Neuron (in vitro differentiated cells): Measurements from ENCODE around the gene CUEDC1.

Source experiments
- H2AFZ ChIP-seq: one replicate; pipeline ENCODE4 v1.6.1; 2013; ENCODE audit warnings: low read depth, mild to moderate bottlenecking, inconsistent platforms, low read length, moderate library complexity
- H3K27me3 ChIP-seq: one replicate; pipeline ENCODE4 v1.6.1; 2013; ENCODE audit warnings: low read length; ENCODE audit not compliant: insufficient read depth
- H3K36me3 ChIP-seq: one replicate; pipeline ENCODE4 v1.6.1; 2013; ENCODE audit warnings: low read length; ENCODE audit not compliant: insufficient read depth
- H3K4me1 ChIP-seq: one replicate; pipeline ENCODE4 v1.6.1; 2013; ENCODE audit warnings: low read length; ENCODE audit not compliant: insufficient read depth
- H3K4me3 ChIP-seq: 2 replicates; pipeline ENCODE4 v1.5.1; 2013; ENCODE audit warnings: mild to moderate bottlenecking, low read length, moderate library complexity
- H3K9me3 ChIP-seq: one replicate; pipeline ENCODE4 v1.6.1; 2013; ENCODE audit warnings: low read length

Gene CUEDC1

DNA sequence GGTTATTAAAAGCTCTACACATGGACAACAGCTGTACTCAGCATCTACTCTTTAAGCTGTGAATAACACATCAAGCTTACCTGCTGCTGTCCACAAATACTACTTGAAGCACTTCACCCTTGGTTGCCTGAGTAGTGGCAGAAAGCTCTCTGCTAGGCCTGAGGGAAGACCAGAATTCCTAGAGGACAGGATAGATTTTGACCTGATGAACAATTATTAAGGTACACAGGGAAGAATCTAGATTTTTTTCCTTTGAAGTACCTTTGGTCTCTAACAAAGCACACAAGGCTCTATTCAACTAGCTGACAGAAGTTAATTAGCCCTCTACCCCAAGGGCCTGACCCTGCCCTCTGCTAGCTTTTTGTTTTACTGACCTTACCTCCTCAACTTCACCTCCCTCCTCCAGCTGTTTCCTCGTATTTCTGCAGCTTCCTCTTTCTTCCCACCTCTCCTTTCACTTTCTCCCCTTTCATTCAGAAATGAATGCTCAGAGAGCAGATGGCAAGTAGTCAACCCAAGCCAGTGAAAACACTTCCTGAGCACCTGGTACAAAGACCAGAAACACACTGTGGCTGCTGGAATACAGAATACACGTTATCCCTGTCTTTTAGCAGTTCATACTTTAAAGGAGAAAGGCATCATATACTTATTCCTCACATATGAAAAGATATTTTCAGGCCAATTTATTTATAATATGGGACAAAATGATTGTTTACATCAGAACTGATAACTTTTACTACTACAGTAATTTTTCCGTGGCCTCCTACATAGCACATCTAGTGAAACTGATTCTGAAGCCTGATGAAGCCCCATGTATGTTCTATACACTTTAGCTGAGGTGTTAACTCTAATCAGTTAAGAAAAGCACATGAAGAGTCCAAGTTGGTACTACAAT, 38.5 kb upstream of the CUEDC1 start:
- no peak overlapping the region for H2AFZ ChIP-seq
- no peaks in the 10 kb centered on the region for H3K27me3 ChIP-seq
- no peak overlapping the region for H3K4me3 ChIP-seq
- no peaks in the 10 kb centered on the region for H3K9me3 ChIP-seq
- peaks cover 42% of the 10 kb centered on the region for H3K4me1 ChIP-seq
- H3K36me3 ChIP-seq, result peaks cover 19% of the 10 kb centered on the region

DNA sequence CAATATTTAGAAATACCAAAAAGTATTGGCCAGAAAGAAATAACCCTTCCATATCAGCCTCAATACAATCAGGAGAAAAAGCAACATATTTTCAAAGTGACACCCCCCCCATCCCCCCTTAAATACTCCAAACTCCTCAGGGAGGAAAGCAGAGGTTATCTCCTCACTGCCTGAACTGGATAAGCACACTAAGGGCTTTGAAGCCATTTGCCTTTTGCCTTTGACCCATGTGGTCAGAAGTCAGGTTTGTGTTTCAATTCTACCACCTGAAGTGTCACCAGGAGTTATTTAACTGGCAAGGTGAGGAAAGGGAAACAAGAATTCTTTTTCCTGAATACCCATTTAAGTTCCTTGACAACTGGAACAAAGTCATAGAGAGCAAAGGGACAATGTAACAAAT, 36.3 kb upstream of the CUEDC1 start:
- H3K4me1 ChIP-seq, result peaks cover 45% of the 10 kb centered on the region
- H3K4me3 ChIP-seq, result no peak overlapping the region
- no peaks in the 10 kb centered on the region for H3K27me3 ChIP-seq
- no peaks in the 10 kb centered on the region for H3K36me3 ChIP-seq
- H2AFZ ChIP-seq, result no peak overlapping the region
- H3K9me3 ChIP-seq, result no peaks in the 10 kb centered on the region

DNA sequence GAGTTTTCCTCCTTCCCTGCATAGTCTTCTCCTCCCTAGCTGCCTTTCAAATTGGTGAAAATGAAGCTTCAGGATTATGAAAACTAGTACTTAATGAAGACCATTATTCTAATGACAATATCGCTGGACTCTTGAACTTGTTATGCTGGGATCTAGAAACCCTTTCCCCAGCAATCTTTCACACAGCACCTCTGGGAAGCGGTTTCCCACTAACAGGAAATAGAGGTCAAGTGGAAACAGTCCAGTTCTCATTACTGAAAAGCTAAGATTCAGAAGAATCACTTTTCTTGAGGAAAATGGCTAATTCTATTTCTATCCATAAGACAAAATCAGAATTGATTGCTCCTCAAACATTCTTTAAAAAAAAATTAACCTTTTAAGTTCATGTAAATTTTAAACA, 34.8 kb upstream of the CUEDC1 start:
- H3K9me3 ChIP-seq, result no peaks in the 10 kb centered on the region
- no peak overlapping the region for H3K4me3 ChIP-seq
- H3K27me3 ChIP-seq, result no peaks in the 10 kb centered on the region
- H3K4me1 ChIP-seq, result peaks cover 45% of the 10 kb centered on the region
- no peak overlapping the region for H2AFZ ChIP-seq
- peaks cover under 1% of the 10 kb centered on the region for H3K36me3 ChIP-seq

DNA sequence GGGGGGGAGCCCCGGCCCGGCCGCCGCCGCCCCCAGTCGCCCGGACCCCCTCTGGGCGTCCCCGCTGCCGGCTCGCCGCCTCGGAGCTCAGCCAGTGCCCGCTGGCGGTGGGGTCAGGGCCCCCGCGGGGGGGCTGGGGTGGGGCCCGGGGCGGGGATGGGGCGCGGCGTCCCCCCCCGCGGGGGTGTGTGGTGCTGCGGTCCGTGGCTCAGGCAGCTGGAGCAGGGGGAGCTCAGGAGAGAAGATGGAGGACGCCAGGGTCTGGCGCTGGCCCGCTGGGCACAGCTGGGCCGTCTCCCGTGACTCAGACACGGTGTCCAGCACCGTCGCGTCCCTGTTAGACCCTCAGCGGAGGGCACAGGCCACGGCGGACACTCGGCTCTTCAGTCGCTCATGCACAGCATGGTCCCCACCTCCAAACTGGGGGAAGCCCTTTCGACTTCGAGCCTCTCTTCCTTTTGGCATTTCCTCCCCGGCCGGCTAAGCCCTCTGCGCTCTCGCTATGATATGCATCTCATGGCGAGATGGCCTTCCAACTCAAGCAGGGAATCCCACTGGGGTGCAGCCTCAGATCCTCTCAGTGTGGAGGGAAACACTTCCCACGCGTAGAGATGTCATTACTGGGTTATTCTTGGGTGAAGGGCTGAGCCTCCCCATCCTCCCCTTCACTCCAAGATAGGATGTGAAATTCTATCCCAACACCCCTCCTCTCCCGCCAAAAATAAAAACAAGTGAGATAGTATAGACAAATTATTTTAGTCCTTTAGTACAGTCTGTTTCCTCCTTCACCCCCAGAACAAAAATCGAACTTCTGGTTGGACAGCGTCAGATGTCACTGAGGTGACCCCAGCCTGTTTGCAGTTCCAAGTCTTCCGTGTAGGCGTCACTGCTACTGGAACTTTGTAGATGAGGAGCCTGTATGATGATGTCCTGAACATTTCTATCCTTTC, 33.4 kb upstream of the CUEDC1 start:
- Histone ChIP-seq H2AFZ (no peak overlapping the region), H3K27me3 (no peaks in the 10 kb centered on the region), H3K4me1 (peaks cover 45% of the 10 kb centered on the region), H3K36me3 (peaks cover 7% of the 10 kb centered on the region), H3K9me3 (no peaks in the 10 kb centered on the region), H3K4me3 (peak overlapping the region; percentile 75)

DNA sequence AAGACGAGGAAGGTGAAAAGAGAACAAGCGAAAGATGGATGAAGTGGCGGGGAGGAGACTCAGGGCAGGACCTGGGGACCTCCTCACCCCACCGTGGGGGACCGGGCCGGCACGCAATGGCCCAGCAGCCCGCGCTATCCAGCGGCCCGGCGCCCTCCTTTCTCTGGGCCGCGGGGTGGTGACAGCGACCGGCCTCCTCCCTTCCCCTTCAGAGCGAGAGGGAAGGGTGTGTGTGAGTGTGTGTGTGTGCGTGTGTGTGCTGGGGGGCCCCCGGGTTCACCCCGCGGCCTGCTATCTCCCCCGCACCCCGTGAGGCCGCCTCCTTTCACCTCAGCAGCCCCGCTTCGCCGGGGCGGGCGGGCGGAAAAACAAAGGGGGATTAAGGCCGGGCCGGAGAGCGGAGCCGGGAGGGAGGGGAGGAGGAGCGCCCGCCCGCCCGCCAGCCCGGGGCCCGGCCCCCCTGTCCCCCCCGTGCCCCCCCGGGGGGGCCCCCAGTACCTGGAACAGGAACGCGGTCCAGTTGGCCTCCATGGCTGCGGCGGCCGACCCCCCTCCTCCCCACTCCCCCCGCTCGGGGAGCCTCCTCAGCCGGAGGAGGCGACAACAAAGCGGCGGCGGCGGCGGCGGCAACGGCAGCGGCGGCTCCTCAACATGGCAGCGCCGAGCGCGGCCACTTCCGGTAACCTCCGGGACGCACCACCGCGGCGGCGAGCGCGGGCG, 32.5 kb upstream of the CUEDC1 start, which contains the start of gene VEZF1:
TSS of gene VEZF1 (minus strand) at position 674 of the 720 bp plus-strand sequence. CDS start at position 531, 143 bp downstream.
- peak within 1 kb of the TSS; percentile 75 for H3K4me3 ChIP-seq
- no peaks in the 10 kb centered on the region for H3K9me3 ChIP-seq
- peaks cover 50% of the 10 kb centered on the region for H3K4me1 ChIP-seq
- no peaks in the 10 kb centered on the region for H3K27me3 ChIP-seq
- H2AFZ ChIP-seq, result no peak within 1 kb of the TSS
- H3K36me3 ChIP-seq, result peaks cover 14% of the 10 kb centered on the region

DNA sequence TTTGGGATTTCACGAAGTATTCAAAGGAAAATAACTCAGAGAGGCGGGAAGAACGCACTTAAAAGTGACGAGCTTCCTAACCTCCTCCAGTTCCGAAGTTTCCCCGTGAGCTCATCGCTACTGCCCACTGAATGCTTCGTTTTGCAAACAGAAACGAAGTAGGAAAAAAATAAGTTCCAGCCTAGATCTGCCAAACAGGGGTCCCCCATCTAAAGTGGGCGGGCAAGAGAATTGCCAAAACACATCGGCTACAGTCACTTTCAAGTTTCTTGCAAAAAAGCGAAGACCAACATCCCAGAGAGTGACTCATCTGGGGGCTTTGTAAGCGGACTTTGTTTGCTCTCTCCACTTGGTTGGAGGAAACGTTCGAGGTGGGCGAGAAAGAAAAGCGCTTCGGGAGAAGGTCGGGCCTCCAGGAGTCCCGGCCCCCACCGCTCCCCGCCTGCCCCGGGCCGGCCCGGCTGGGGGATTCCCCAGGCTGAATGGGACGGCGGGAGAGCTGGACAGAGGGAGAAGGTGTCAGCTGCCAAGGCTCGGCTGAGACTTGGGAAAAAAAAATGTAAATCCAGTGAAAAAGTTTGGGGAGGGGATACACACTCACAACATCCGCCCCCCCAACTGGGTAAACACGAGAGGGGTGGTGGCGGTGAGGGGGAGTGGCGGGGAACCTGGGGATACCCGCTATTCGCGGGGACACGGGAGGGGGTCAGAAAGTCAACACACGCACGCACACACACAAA, 31.8 kb upstream of the CUEDC1 start:
- peaks cover 58% of the 10 kb centered on the region for H3K4me1 ChIP-seq
- H3K4me3 ChIP-seq, result peak overlapping the region; percentile 75
- no peaks in the 10 kb centered on the region for H3K27me3 ChIP-seq
- no peaks in the 10 kb centered on the region for H3K9me3 ChIP-seq
- H3K36me3 ChIP-seq, result peaks cover 21% of the 10 kb centered on the region
- H2AFZ ChIP-seq, result no peak overlapping the region

DNA sequence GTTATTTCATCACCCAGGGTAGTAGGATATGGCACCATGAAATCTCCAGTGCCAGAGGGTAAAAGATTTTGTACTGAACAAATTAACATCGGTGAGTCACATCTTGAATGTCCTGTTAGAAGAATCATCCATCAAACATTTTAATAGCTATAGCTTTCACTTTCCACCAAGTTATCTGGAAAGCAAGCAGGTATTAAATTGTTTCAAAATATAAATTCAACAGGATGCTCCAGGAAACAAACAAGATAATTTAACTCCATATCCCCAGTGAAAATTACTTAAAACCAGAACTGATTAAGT, 30.4 kb upstream of the CUEDC1 start:
- H3K4me3 ChIP-seq, result peak overlapping the region; percentile 75
- H3K9me3 ChIP-seq, result no peaks in the 10 kb centered on the region
- no peak overlapping the region for H2AFZ ChIP-seq
- H3K27me3 ChIP-seq, result no peaks in the 10 kb centered on the region
- H3K4me1 ChIP-seq, result peaks cover 64% of the 10 kb centered on the region
- peaks cover 34% of the 10 kb centered on the region for H3K36me3 ChIP-seq

DNA sequence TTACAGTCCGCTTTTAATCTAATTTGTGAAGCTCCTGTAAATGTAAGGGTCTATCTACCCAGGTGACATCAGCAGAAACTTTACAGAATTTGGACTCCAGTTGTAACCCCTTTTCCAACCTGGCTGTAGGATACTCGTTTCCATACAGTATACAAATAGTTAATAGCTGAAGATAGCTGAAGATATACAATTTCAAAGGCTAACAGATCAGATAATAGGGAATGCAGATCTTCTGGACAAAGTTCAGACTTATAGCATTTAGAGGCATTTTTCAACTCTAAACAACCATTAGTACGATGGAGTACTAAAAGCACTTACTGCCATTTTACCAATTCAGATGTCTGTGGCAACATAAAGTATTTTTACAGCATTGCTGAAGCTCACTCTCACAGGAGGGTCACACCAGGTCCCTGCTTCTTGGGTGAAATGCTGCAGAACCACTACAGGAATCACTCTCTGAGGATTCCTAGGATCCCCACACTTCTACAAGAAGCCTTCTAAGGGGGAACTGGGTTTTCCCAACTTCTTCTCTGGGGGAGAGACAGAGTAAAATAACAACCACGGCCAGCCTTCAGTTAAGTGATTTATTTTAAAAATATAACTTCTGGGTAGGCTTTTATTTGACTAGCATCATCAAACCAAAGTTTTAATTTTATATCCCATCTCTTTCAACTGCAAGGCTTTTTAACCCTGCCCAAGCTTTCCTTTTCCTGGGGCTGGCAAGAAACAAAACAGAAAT, 29.9 kb upstream of the CUEDC1 start:
- peaks cover 39% of the 10 kb centered on the region for H3K36me3 ChIP-seq
- H3K4me1 ChIP-seq, result peaks cover 63% of the 10 kb centered on the region
- no peaks in the 10 kb centered on the region for H3K9me3 ChIP-seq
- H2AFZ ChIP-seq, result no peak overlapping the region
- peak overlapping the region; percentile 75 for H3K4me3 ChIP-seq
- no peaks in the 10 kb centered on the region for H3K27me3 ChIP-seq

DNA sequence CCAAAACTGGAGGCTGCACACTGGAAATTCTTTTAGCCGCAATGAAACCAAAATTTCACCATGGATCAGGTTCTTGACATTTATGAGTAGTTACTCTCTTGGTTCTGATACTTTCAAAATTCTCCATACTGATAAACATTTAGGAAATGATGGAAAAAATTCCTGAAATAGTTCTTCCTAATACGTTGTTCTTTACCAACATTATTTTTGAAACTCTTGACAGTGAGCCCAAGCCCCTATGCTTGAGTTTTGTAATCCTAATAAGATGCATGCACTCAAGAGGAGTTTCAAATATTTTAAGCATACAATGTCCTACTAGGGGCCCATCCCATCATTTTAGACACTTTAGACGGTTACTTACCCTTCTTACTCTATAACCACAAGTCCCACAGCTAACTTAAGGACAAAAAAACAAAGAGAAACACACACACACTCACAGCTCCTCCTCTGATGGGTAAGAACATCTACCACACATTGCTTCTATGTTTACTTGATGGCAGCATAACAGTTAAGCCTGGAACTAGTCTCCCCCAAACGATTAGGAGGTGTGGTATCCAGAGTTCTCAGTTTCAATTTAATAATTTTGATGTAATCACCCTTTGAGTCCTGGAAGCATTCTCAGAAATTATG, 29.2 kb upstream of the CUEDC1 start:
- Histone ChIP-seq H3K36me3 (peaks cover 46% of the 10 kb centered on the region), H3K27me3 (no peaks in the 10 kb centered on the region), H2AFZ (no peak overlapping the region), H3K4me3 (peak overlapping the region; percentile 75), H3K4me1 (peaks cover 56% of the 10 kb centered on the region), H3K9me3 (no peaks in the 10 kb centered on the region)

DNA sequence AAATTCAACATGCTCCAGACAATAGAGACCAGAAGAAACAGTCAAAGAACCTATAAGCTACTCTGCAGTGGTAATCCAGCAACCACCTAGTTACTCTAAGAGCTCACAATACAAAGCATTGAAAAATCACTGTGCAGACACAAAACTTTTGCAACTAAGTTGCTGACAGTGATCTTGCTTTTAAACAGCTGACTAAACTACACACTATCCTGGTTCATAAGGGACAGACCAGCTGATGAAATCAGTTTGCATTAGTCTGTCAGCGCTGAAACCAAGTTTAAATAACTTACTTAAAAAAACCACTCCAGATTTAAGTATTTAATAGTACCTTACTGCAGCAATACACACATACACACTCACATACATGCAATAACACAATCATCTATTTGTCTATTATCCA, 28.2 kb upstream of the CUEDC1 start:
- Histone ChIP-seq H3K27me3 (no peaks in the 10 kb centered on the region), H3K4me1 (peaks cover 47% of the 10 kb centered on the region), H3K4me3 (no peak overlapping the region), H3K9me3 (no peaks in the 10 kb centered on the region), H3K36me3 (peaks cover 55% of the 10 kb centered on the region), H2AFZ (no peak overlapping the region)

DNA sequence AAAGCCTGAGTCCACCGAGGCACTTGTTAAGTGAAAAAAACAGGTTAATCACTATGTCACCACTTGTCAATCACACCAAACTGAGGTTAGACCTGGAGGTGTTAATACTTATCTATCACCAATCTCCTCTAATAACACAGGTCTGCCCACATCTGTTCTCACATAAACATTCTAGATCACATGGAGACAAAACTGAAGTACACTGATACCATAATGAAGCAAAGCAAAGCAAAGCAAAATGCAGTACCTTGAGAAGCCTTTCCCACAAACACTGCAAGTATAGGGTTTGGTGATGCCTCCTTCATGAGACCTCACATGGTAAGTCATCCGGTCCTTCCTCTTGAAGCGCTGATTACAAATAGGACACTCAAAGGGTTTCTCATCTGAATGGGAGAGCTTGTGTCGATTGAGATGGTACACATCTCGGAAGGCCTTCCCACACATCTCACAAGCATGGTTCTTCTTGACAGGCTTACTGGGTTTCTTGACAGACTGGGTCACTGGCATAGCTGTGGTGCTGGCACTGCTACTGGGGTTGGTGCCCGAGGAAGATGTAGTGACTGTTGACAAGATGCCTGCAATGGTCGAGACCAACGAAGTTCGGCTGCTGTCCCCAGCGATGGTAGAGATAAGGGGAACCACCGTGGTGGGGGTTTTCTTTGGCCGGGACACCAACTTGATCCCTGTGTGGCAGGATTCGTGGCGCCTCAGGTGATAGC, 27.4 kb upstream of the CUEDC1 start:
- Histone ChIP-seq H2AFZ (no peak overlapping the region), H3K4me1 (peaks cover 46% of the 10 kb centered on the region), H3K4me3 (no peak overlapping the region), H3K9me3 (no peaks in the 10 kb centered on the region), H3K36me3 (peaks cover 63% of the 10 kb centered on the region), H3K27me3 (no peaks in the 10 kb centered on the region)
